Thoracic aorta (tissue), 2 donors: ENCODE measurements around the gene RSBN1L. TPM values are rescaled to one million over a fixed set of nuclear protein-coding genes. Genes with fewer than 3 reads are reported as not detected.

Experiments
- ATAC-seq: fragments of 150-250 bp; one replicate; pipeline ENCODE4 v1.8.0; 2017; ENCODE audit warnings: low read depth; ENCODE audit not compliant: insufficient number of reproducible peaks, low FRiP score
- DNase-seq: peaks from one replicate; pipeline ENCODE4 v3.0.0-alpha.2; 2020; ENCODE audit warnings: low spot score
- H3K27ac ChIP-seq, 2 donors: fragments of 200-600 bp; sonication (generic); 1 replicate in 1 of 2; 2 replicates in 1 of 2; pipeline ENCODE4 v1.5.1; 2016; ENCODE audit warnings: mild to moderate bottlenecking in 2 of 2, moderate library complexity in 2 of 2
- H3K27me3 ChIP-seq: fragments of 200-600 bp; sonication (generic); replicated peaks from 2 replicates; pipeline ENCODE4 v1.6.0; 2016; ENCODE audit warnings: mild to moderate bottlenecking; ENCODE audit not compliant: insufficient read depth
- H3K36me3 ChIP-seq: fragments of 200-600 bp; sonication (generic); one replicate; pipeline ENCODE4 v1.5.1; 2016
- H3K4me1 ChIP-seq, 2 donors: fragments of 200-600 bp; sonication (generic); 1 replicate in 1 of 2; 2 replicates in 1 of 2; pipeline versions ENCODE4 v1.5.1 to v1.6.0; 2016; ENCODE audit warnings: low read depth in 2 of 2, mild to moderate bottlenecking in 1 of 2; ENCODE audit not compliant: control insufficient read depth in 1 of 2
- H3K4me3 ChIP-seq: fragments of 200-600 bp; sonication (generic); 2 replicates; pipeline ENCODE4 v1.5.1; 2016; ENCODE audit warnings: mild to moderate bottlenecking
- H3K9me3 ChIP-seq: fragments of 200-600 bp; sonication (generic); 2 replicates; pipeline ENCODE4 v1.5.1; 2016
- total RNA-seq, 2 donors: library from RNA; depleted of rRNA; stranded (reverse); fragments of >200 nt; gene quantifications; one replicate each; pipeline versions ENCODE4 v1.1.0 to v1.2.3, GENCODE V29; 2016
- TF ChIP-seq, protein P1 (sequence below): fragments of 200-600 bp; sonication (generic); IDR thresholded peaks from one replicate; pipeline ENCODE4 v1.5.1; 2019; ENCODE audit warnings: antibody characterized with exemption

RSBN1L gene
- total RNA-seq, 2 donors from 2014 or later: 14.8 to 27.7 TPM

DNA sequence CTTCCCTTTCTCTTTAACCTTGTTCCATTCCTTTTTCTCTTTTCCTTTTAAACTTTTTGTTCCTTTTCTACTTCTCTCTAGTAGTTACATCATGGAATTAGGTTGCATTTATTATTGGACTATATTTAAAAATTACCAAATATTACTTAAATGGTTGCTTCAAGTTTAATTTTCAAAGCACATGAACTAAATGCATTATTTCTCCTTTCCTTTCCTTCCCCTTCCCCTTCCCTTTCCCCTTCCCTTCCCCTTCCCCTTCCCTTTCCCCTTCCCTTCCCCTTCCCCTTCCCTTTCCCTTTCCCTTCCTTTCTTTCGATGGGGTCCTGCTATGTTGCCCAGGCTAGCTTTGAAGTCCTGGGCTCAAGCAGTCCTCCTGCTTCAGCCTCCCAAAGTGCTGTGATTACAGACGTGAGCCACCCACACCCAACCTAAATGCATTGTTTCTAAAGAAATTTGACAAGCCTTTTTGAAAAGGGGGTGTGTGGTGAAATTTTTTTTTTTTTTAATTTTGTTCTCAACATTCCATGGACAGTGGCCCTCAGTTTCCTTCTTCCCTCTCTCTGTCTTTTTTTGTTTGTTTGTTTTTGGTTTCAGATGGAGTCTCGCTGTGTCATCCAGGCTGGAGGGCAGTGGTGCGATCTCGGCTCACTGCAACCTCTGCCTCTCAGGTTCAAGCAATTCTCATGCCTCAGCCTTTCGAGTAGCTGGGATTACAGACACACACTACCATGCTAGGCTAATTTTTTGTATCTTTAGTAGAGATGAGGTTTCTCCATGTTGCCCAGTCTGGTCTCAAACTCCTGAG is 70.7 kb downstream of the RSBN1L start:
- peaks cover 4% of the 10 kb centered on the region for H3K36me3 ChIP-seq
- H3K27ac ChIP-seq: no peak overlapping the region
- TF ChIP-seq, protein P1, sequence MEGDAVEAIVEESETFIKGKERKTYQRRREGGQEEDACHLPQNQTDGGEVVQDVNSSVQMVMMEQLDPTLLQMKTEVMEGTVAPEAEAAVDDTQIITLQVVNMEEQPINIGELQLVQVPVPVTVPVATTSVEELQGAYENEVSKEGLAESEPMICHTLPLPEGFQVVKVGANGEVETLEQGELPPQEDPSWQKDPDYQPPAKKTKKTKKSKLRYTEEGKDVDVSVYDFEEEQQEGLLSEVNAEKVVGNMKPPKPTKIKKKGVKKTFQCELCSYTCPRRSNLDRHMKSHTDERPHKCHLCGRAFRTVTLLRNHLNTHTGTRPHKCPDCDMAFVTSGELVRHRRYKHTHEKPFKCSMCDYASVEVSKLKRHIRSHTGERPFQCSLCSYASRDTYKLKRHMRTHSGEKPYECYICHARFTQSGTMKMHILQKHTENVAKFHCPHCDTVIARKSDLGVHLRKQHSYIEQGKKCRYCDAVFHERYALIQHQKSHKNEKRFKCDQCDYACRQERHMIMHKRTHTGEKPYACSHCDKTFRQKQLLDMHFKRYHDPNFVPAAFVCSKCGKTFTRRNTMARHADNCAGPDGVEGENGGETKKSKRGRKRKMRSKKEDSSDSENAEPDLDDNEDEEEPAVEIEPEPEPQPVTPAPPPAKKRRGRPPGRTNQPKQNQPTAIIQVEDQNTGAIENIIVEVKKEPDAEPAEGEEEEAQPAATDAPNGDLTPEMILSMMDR: no peak
- no peak overlapping the region for H3K4me3 ChIP-seq
- DNase-seq (no peak), ATAC-seq (no peak)
- H3K4me1 ChIP-seq: peaks cover 6 to 11% of the 10 kb centered on the region in 2 donors
- H3K9me3 ChIP-seq: no peaks in the 10 kb centered on the region
- H3K27me3 ChIP-seq: no peaks in the 10 kb centered on the region

DNA sequence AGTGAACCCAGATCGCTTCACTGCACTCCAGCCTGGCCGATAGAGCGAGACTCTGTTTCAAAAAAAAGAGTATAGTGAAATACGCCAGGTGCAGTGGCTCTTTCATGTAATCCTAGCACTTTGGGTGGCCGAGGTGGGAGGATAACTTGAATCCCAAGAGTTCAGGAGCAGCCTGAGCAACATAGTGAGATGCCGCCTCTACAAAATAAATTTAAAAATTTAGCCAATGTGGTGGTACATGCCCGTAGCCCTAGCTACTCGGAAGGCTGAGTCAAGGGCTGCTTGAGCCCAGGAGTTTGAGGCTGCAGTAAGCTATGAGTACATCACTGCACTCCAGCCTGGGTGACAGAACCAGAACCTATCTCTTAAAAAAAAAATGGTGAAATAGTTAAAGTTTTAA is 74.1 kb downstream of the RSBN1L start:
- H3K27me3 ChIP-seq: no peaks in the 10 kb centered on the region
- peaks cover 0 to 4% of the 10 kb centered on the region in 2 donors for H3K4me1 ChIP-seq
- H3K27ac ChIP-seq: no peak overlapping the region
- TF ChIP-seq, protein P1: no peak
- ATAC-seq (no peak), DNase-seq (no peak)
- H3K4me3 ChIP-seq: no peak overlapping the region
- no peaks in the 10 kb centered on the region for H3K9me3 ChIP-seq
- peaks cover 19% of the 10 kb centered on the region for H3K36me3 ChIP-seq

DNA sequence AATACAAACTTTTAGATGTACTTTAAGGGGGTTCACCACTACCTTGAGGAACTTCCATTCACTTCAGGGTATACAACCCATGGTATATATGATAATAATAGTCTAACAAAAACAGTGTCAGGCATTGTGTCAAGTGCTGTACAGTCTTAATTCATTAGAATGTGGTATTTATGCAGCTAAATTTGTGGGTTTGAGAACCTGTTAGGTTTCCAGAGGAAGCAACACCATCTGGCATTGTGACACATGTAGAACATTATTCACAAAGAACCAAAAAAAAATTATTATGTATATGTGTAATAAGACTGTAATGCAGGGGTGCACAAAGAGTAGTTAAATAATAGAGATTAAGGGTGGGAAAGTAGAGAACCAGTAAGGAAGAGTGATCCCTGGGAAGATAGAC is 75.6 kb downstream of the RSBN1L start:
- DNase-seq (no peak), ATAC-seq (no peak)
- TF ChIP-seq, protein P1: no peak
- Histone ChIP-seq H3K27me3 (no peaks in the 10 kb centered on the region), H3K4me1 (no peaks in the 10 kb centered on the region), H3K27ac (no peak overlapping the region), H3K36me3 (peaks cover 21% of the 10 kb centered on the region), H3K4me3 (no peak overlapping the region), H3K9me3 (no peaks in the 10 kb centered on the region)

DNA sequence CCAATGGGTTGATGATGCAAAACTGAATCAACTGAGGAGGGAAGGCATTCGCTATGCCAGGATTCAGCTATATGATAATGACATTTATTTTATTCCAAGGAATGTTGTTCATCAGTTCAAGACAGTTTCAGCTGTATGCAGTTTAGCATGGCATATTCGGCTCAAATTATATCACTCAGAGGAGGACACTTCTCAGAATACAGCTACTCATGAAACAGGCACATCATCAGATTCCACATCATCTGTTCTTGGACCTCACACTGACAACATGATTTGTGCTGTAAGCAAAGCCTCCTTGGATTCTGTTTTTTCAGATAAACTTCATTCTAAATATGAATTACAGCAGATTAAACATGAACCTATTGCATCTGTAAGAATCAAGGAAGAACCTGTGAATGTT is 82.3 kb downstream of the RSBN1L start:
- TF ChIP-seq, protein P1: no peak
- H3K36me3 ChIP-seq: peaks cover 23% of the 10 kb centered on the region
- DNase-seq (no peak), ATAC-seq (no peak)
- H3K4me1 ChIP-seq: no peaks in the 10 kb centered on the region
- H3K4me3 ChIP-seq: no peak overlapping the region
- H3K27me3 ChIP-seq: no peaks in the 10 kb centered on the region
- H3K9me3 ChIP-seq: no peaks in the 10 kb centered on the region
- no peak overlapping the region for H3K27ac ChIP-seq

DNA sequence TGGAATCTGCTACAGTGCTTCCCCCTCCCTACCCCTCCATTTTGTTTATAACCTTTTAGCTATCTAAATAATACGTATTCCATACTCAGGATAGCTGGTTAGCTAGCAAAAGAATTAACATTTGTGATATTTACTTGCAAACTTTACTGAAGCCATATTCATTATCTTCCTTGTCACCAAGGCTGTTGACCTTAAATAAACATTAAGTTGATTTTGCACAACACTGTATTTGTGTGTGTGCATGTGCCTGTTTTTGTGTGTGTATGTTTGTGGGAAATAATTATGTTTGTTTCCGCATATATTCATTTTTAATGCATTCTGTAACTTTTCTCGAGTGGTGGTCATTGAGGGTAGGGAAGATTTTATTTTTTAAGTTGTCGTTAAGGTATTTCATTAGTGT is 86.1 kb downstream of the RSBN1L start:
- no peak overlapping the region for H3K4me3 ChIP-seq
- ATAC-seq: no peak
- H3K27ac ChIP-seq: no peak overlapping the region
- H3K9me3 ChIP-seq: no peaks in the 10 kb centered on the region
- peaks cover 12% of the 10 kb centered on the region for H3K36me3 ChIP-seq
- H3K4me1 ChIP-seq: no peaks in the 10 kb centered on the region
- no peaks in the 10 kb centered on the region for H3K27me3 ChIP-seq
- TF ChIP-seq, protein P1: no peak
- DNase-seq: no peak
